ENCODE measurements around the gene DGKB.
"Not testable (repeated sequence)": the region's sequence is repeated elsewhere in the genome, so short reads cannot be mapped to it uniquely, and the experiment has no call there.

DNA sequence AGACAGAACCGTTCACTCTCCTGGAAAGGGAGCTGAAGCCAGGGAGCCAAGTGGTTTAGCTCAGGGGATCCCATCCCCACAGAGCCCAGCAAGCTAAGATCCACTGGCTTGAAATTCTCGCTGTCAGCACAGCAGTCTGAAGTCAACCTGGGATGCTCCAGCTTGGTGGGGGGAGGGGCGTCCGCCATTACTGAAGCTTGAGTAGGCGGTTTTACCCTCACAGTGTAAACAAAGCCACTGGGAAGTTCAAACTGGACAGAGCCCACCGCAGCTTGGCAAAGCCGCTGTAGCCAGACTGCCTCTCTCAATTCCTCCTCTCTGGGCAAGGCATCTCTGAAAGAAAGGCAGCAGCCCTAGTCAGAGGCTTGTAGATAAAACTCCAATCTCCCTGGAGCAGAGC lies 443.7 kb downstream of the DGKB start:
- TF ChIP-seq EZH2phosphoT487 (IDR thresholded peaks at IDR 0.05; ENCODE audit: low read depth, severe bottlenecking, unreplicated experiment); EZH2 (IDR thresholded peaks at IDR 0.05; ENCODE audit: borderline replicate concordance): not testable (repeated sequence)
- TF ChIP-seq, protein P1, sequence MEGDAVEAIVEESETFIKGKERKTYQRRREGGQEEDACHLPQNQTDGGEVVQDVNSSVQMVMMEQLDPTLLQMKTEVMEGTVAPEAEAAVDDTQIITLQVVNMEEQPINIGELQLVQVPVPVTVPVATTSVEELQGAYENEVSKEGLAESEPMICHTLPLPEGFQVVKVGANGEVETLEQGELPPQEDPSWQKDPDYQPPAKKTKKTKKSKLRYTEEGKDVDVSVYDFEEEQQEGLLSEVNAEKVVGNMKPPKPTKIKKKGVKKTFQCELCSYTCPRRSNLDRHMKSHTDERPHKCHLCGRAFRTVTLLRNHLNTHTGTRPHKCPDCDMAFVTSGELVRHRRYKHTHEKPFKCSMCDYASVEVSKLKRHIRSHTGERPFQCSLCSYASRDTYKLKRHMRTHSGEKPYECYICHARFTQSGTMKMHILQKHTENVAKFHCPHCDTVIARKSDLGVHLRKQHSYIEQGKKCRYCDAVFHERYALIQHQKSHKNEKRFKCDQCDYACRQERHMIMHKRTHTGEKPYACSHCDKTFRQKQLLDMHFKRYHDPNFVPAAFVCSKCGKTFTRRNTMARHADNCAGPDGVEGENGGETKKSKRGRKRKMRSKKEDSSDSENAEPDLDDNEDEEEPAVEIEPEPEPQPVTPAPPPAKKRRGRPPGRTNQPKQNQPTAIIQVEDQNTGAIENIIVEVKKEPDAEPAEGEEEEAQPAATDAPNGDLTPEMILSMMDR (IDR thresholded peaks at IDR 0.05; ENCODE audit: poor library complexity), result not testable (repeated sequence)
